GM19452 (cell line): ENCODE data around the gene SNN.

Experiments
- ATAC-seq: cut with Tn5 transposase; IDR thresholded peaks from one replicate; pipeline ENCODE4 v1.9.1; 2021; ENCODE audit not compliant: unreplicated experiment

Gene SNN

DNA sequence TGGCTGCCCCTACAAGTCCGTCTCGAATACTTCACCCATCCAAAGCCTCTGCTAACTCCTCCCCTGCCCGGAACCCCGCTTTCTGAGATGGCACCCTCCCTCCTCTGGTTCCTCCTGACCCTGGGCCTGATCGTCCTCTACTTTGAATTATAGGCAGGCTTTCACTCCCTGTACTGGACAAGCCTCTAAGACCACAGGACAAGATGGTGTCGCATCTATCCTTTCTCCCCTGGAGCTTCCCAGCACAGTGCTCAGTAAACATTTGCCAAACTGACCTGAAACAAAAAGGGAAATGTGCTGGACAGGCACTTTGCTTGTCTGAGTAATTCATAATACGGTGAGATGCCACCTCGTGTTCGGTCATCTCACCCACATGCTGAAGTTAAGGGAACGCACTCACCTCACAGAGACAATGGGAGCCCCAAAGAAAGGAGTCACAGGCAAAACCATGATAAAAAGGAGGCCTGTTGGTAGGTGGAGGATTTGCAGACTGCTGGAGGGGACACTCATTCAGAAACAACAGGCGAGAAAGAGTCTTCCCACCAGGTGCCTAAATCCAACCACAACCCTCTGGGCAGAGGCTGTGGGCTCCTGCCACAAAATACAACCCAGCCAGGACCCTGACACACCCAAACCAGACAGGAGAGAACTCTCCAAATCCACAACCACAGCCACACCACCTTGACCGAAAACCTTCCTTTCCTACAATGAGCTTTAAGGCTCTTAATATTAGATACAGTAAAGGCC lies 28.2 kb downstream of the SNN start:
- ATAC-seq: no peak

DNA sequence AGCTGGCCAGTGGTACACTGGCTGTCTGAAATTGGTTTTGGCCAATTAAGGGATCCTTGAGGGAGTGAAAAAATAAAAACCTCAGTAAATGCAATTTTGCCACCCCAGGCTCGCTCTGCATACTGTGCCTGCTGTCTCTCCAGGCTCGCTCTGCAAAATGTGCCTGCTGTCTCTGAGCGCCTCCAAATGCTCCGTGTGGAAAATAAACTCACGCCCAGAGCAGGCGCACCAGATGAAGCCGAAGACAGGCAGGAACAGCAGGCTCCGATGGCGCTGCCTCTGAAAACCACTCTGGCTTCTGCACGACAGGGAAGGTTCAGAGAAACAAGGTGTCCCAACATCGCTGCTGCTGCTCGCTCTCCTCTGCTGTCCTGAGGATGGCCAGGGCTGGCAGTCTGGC lies 29.1 kb downstream of the SNN start:
- ATAC-seq: no peak

DNA sequence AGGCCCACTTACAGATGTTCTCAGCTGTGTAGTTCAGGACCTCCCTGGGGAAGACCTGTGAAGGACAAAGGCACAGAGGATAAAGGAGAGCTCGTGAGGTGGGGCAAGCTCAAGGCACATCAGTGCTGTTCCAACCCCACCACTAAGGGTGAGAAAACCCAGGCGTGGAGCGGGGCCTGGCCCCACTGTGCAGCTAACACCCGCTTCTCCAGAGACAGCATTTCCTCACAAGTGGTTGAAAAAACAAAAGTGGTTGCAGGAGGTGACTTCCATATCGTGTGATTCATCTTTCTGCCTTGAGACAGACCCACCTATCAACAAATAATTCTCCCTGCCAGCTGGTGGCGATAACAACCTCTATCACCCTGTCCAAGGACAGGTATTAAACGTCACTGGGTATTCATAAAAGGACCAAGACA lies 30.0 kb downstream of the SNN start:
- ATAC-seq: no peak

DNA sequence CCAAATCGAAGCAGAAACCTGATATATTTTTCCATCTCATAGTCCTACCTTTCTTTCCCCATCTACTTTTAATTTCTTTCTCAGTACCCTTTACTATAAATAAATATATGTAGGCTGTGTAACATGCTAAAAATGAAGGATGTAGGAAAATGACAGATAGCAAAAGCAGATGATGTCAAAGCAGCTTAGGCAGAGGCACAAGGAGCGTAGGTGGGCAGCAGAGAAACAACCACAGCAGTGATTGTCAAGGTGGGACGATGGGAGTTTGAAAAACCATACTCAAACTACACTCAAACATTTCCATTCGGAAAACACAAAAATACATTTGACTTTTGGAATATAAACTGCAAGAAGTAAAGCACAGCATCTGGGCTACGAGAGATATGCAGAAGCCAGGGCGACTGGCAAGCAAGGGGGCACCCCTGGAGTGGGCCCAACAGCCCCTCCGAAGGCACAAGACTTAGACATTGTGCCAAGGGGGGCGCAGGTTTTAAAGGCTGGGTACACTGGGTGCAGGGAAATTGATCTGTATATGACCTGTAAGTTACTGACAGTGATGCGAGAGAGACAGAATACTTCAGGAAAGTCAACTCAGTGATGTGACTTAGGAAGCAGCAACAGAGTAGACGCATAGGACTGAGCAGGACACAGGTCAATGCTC lies 31.1 kb downstream of the SNN start:
- ATAC-seq: no peak

DNA sequence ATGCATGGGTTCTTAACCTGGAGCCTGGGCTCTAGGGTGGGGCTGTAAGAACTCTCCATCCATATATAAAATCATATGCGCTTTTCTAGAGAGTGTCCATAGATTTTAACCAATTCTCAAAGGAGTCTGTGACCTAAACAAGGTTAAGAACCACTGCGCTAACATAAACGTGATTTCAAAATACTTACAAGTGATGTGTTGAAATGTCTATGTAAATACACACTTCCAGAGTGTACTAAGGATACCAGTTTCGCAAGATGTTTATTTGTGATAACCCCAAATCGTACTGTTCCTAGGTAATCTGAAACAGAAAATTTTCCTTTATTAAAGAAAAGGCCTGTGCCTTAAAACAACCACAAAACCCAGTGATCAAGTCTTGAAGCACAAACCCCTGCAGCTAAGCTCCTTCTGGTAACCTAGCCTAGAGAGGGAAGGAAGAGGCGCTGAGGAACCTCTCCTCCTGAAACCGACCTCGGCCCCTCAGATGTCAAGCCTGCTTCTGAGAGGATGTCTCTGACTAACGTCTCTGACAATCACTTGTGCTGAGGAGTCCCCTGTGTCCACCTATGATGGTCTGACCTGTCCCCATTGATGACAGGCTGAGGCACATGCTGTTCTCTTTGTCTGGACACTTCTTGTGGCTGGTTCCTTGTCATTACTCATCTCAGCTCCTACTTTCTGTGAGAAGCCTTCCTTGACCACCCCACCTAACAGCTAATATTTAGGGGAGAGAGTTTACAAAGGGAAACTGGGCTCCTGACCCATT lies 32.2 kb downstream of the SNN start:
- no peak for ATAC-seq

DNA sequence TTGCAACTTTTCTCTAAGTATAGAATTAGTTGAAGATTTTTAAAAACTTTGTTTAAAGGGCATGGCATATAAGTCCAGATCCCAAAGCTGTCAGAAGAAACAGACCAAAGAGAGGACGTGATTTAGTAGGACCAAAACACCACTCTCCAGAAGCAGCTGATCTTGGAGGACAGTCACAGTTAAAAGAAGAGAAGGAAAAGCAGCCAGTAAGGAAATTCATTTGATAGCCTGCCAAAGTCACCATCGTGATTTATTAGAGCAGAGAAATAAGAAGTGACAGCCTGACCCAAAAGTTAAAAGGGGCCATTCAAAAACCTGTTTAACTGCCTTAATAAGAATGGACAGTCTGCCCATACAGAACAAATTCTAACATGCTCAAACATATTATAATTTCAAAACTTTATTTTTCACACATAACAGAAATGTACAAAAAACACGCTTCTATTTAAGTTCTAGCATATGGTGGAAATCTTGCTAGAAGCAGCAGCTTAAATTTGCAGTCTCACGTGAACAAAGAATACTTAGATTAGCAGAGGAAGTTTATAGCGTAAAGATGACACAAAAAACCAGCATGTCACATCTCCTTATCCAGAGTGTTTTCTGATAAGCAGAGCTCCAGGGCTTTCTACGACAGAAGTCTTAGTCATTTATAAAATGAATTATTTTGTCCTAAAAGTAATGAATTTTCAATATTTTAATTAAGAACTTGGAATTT lies 37.2 kb downstream of the SNN start:
- ATAC-seq: no peak

DNA sequence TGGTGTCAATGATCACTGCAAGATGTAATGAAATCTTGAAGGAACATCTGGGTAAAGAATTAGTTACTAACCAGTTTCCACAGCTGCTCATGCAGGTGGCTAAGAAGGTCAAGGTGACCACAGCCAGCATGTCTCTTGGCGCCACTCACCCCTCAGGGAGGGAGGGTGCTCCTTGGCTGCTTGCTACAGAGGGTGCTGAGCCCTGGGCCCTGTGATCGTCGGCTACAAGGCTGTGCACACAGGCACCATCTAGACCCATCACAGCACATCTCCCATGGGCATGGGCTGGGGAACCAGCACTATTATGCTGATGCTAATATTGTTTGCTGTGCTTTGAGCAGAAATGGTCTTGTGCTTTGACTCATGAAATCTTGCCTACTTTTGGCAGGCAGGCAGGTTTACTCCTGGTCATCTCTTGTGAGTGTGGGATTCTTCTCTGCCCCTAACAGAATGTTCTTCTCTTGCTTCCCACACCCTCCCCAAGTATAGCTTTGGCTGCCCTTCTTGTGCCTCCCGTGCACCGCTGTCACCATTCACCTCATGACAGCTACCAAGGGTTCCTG lies 38.0 kb downstream of the SNN start:
- ATAC-seq: peak; percentile 73

DNA sequence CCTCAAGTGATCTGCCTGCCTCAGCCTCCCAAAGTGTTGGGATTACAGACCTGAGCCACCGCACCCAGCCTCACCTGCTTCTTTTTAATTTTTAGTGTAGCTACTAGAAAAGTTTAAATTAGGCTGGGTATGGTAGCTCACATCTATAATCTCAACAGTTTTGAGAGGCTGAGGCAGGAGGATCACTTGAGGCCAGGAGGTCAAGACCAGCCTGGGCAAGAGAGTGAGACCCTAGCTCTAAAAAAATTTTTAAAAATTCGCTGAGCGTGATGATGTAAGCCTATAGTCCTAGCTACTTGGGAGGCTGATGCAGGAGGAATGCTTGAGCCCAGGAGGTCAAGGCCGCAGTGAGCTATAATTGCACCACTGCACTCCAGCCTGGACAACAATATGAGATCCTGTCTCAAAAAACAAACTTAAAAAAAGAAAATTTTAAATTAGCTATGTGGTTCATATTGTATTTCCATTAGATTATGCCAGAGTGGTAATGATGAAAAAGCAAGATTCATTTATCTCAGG lies 39.5 kb downstream of the SNN start:
- ATAC-seq: no peak

DNA sequence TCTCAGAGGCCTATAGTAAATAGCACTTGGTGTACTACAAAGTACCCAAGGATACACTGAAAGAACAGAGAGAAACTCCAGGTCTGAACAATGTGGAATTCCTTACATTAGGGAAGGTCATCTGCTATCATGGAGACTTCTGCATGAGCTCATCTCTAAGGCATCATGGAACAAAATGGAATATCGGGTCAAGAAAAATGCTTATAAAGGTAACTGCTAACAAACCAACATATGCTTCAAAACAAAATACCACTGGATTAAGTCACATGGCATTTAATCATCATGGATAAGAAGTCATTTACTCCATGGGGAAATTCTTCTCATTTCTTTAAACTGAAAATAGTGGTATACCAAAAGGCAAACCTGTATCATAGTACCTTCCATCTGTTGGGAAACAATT lies 40.2 kb downstream of the SNN start:
- no peak for ATAC-seq

DNA sequence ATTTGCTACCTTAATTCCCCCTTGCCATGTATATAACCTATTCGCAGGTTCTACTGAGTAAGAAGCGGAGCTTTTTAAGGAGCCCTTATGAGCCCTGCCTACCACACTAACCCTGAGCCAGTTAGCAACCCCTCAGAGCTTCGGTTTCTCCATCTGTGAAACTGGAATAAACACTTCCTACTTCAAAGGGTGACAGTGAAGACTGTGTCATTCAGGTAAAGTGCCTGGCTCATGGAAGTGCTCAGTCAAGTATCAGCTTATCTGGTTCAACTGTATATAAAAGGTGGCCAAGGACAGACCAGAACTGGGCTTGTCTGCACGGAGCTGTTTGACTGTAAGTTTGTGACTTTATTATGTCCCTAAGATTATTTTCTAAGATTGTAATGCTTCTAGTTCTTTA lies 43.4 kb downstream of the SNN start:
- no peak for ATAC-seq

DNA sequence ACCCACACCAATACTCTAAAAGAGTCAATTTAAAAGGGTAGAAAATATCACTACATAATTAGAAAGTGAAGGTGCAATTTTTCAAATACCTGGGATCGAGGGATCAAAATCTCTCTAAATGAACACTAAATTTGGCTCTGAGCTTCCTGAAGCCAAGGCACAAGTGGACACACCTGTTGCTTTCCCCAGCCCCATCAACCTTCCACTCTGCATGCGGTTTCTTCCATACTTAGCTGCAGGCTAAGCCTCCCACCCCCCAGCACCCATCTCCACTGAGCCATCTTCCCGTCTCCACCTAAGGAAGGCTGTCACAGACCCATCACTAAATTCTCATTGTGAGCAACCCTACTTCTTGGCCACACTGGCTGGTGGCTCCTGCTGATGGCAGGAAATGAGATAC lies 43.9 kb downstream of the SNN start:
- no peak for ATAC-seq

DNA sequence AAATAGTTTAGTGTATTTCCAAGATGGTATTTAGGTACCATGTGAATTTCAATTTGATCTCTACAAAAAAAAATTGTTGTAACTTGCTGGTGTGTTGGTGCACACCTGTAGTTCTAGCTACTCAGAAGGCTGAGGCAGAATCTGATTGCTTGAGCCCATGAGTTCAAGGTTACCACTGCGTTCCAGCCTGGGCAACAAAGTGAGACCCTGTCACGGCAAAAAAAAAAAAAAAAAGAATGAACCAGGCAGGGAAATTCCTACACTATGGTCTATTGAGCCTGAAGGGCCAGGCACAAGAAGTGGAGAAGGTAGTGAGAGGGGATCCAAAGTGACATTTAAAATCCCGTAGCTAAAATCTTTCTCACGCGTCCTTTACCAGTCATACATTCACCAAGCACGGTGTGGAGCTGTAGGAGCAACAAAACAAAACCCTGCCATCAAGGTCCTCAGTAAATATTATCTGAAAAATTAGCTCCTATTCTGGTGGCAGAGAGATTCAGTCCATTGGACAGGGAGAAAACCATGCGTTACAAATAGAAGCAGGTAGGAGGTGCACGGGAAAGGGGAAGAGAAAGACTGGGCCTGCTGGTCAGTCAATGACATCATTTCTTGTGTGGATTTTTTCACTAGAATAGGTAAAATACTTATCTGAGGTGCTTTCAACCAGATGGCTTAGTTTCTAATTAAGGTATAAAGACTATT lies 47.1 kb downstream of the SNN start:
- ATAC-seq: no peak

DNA sequence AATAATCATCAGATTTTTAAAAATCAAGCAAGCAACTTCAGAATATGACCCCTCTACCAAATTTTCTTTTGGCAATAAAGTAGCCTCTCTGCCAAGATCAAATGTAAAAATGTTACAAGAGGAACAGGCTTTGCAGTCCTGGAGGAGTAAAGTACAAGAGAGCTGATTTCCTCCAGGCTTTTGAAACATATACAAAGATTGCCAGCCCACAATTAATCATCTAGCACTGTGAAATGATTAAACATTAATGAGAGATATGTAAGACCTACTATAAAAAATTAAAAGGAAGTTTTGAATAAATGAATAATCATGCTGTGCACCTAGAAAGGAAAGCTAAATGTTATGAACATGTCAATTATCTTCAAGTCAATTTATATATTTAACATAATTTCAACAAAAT lies 48.1 kb downstream of the SNN start:
- no peak for ATAC-seq

DNA sequence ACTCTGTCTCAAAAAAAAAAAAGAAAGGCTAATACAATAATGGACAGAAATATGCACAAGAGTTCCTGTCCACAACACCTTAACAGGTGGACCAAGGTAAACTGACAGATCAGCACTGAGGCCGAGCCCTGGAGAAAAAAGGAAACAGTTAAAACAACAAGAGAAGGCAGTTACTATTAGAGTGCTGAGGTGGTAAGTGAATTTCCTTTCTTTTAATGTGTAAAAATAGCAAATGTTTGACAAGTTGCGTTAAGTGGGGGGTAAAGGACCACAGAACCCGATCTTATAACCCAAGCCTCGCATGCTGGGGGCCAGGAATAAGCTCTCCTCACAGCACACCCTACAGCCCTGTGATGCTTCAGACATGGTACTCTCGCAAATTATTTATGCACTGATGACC lies 49.6 kb downstream of the SNN start:
- ATAC-seq: no peak

DNA sequence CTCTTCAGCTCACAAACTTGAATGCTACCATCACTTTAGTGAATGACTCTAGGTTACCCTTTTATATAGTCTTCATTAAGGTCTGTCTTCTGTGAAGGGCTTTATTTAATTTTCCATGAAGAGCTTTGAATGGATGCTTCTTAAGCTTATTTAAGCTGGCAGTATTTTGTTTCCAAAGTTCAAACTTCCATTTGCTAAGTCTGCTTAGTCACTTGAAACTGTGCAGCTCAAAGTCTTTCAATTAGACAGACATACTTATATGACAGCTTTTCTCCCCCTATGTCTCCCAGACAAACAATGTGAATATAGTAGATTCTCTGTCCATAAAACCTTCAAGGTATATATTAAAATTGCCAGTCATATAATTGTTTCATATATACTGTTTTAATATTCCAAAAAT lies 50.9 kb downstream of the SNN start:
- no peak for ATAC-seq

DNA sequence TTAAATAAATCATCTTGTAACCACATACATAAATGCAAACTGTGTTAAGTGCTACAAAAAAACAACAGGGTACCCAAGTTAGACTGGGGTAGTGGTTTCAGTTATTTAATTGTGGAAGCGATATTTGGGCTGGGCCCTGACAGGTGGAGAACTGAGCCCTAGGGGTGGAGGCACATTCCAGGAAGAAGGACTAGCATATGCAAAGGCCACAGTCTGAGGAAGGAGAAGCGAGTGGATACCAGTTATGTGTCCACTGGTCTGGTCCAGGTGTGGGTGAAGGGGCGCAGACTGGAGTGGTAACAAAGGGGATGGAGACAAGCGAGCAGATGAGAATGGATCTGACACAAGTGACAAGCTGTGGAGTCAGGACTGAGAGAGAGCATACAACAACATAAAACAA lies 51.5 kb downstream of the SNN start:
- ATAC-seq: no peak

DNA sequence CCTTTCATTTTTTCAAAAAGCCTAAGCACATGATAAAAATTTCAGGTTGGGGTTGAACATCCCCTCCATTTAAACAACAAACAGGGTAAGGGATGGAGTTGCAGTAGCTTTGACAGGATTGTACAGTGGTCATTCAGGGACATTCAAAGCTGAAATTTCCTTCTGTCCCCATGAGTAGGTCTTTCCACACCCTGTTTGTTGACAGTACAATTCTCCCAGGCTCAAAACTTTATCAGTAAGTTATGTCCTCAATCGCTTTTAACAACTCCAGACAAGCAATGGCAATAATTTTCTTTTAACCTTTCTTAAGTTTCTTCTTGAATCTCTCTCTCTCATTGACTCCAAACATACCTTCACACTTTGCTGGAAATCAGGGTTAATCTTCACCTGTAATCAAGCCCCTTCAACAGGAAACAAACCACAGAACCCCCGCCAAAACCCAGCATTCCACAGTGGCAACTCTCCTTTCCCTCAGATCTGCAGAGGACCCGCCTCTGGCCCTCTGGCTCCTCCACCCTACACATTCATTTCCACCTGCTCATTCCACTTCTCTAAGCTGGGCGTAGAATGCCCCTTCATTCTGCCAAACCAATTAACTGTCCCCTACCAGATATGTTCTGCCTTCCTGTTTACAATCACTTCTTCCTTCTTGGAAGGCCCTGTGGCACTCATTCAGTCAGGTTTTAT lies 53.7 kb downstream of the SNN start:
- no peak for ATAC-seq

DNA sequence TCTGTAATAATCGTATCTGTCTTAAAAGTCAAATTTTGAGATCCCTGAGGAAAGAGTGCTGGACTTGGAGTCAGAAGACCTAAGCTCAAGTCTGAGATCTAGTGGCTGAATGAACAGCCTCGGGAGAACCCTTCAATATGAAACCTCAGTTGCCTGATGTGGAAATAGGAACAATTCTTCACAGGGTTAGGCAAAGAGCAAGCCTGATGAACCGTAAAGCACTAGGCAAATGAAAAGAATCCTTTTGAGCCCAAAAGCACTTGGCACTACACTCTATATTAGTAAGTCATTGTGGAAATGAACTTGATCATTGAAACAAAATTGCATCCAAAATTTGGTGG lies 54.2 kb downstream of the SNN start:
- no peak for ATAC-seq

DNA sequence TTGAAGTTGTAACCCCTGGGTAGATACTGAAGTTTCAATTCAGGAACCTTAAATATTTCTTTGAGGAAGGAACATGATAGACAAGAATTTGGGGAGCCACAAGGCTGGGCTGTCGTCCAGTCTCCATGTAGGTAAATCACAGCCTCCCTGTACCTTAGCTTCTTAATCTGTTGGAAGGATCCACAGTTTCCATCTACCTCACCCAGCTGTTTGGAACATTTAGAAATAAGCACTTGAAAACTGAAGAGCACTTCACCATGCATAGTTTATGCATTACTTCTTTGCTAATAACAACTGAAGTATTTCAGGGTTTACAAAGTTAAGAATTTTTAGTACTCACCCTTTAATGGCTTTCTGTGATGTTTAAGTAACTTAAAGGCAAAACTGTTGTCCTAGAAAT lies 57.2 kb downstream of the SNN start:
- no peak for ATAC-seq

DNA sequence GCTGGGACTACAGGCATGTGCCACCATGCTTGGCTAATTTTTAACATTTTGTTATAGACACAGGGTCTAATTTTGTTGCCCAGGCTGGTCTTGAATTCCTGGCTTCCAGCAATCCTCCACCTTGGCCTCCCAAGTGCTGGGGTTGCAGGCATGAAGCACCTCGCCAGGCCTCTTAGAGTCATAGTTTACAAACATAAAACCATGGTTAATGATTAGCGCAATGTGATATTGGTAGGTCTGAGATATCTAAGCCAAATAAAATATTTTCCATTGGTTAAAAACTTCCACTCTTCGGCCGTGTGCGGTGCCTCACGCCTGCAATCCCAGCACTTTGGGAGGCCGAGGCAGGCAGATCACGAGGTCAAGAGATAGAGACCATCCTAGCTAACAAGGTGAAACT lies 57.8 kb downstream of the SNN start:
- no peak for ATAC-seq
